ENCODE data around the gene ALPK3. TPM values are rescaled to one million over a fixed set of nuclear protein-coding genes. Genes with fewer than 3 reads are reported as not detected.

Gene ALPK3
- total and polyA plus RNA-seq, 4 experiments from 2014 or later, result 0.01 to 0.58 (median 0.26) TPM; not detected in 1

DNA sequence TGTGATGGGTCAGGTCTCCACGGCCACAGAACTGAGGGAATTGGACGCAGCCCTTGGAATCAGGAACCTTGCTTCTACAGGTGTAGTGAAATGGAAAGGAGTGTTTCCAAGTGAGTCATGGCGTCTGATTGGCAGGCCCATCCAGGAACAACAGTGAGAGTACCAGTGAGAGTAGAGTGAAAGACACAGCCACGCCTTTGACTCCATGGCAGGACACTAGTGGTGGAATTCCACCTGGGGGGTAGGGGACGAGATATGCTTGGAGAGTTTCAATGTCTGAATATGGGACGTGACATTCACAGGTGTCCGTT is 64.3 kb downstream of the ALPK3 start:
- POLR2A ChIA-PET (ENCODE audit: partially characterized antibody), result no interaction called here

DNA sequence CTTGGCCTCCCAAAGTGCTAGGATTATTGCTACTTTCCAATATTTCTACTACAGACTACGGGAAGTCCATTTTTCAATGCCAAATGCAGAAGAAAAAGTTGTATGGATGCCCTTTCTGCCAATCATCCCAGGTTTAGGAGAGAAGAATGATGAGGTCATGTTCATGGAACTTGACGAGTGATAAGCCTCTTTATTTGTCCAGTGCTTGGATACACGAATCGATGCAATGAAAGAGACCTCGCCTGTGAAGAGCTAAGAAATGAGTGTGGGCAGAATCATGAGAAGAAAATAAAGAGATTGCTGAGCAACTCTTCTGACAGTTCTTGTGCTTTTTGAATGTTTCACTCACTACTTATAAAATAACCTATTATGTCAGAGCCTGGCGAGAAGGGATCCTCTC is 66.3 kb downstream of the ALPK3 start:
- Histone ChIP-seq H3K9me3 (ENCODE audit: control insufficient read depth in 1 of 2, low read length in 2 of 2) (no peaks in the 10 kb centered on the region), H3K36me3 (ENCODE audit: insufficient read depth, low read length) (no peaks in the 10 kb centered on the region), H3K4me3 (ENCODE audit: low read length in 2 of 2) (no peak overlapping the region), H3K4me1 (ENCODE audit: insufficient read depth, low read length) (no peaks in the 10 kb centered on the region), H3K27ac (ENCODE audit: low read depth, low read length) (no peak overlapping the region), H3K27me3 (ENCODE audit: insufficient read depth, low read length) (no peaks in the 10 kb centered on the region)
- Mint-ChIP-seq H3K9me3 (no peaks in the 10 kb centered on the region), H3K4me3 (no peak overlapping the region), H3K36me3 (no peaks in the 10 kb centered on the region), H3K4me1 (no peaks in the 10 kb centered on the region), H3K27ac (no peak overlapping the region), H3K27me3 (no peaks in the 10 kb centered on the region)
- intact Hi-C loops (cut with micrococcal nuclease), result no loop called here
- CTCF ChIA-PET (ENCODE audit: partially characterized antibody), result interaction anchor here (1.4 kb wide), 1 partner anchor 296 kb away, joined by 6 read pairs; no protein-coding TSS in a partner anchor
- POLR2A ChIA-PET (ENCODE audit: partially characterized antibody), result no interaction called here
- no peak for DNase-seq

More for the DNA sequence above, 64.3 kb downstream of the ALPK3 start:
- intact Hi-C loops (cut with micrococcal nuclease), result no loop called here
- Mint-ChIP-seq H3K4me3 (no peak overlapping the region), H3K27me3 (no peaks in the 10 kb centered on the region), H3K27ac (no peak overlapping the region), H3K4me1 (no peaks in the 10 kb centered on the region), H3K9me3 (no peaks in the 10 kb centered on the region), H3K36me3 (no peaks in the 10 kb centered on the region)
- H3K9me3 ChIP-seq (ENCODE audit: control insufficient read depth in 1 of 2, low read length in 2 of 2), result no peaks in the 10 kb centered on the region
- H3K4me3 ChIP-seq (ENCODE audit: low read length in 2 of 2), result no peak overlapping the region
- no peaks in the 10 kb centered on the region for H3K4me1 ChIP-seq (ENCODE audit: insufficient read depth, low read length)
- H3K36me3 ChIP-seq (ENCODE audit: insufficient read depth, low read length), result no peaks in the 10 kb centered on the region
- CTCF ChIA-PET (ENCODE audit: partially characterized antibody), result interaction anchor here (1.2 to 1.6 kb wide), 2 partner anchors 9 to 10 kb away, joined by 4 to 6 read pairs; no protein-coding TSS in a partner anchor
- H3K27ac ChIP-seq (ENCODE audit: low read depth, low read length), result no peak overlapping the region
- H3K27me3 ChIP-seq (ENCODE audit: insufficient read depth, low read length), result no peaks in the 10 kb centered on the region
- DNase-seq, result no peak

DNA sequence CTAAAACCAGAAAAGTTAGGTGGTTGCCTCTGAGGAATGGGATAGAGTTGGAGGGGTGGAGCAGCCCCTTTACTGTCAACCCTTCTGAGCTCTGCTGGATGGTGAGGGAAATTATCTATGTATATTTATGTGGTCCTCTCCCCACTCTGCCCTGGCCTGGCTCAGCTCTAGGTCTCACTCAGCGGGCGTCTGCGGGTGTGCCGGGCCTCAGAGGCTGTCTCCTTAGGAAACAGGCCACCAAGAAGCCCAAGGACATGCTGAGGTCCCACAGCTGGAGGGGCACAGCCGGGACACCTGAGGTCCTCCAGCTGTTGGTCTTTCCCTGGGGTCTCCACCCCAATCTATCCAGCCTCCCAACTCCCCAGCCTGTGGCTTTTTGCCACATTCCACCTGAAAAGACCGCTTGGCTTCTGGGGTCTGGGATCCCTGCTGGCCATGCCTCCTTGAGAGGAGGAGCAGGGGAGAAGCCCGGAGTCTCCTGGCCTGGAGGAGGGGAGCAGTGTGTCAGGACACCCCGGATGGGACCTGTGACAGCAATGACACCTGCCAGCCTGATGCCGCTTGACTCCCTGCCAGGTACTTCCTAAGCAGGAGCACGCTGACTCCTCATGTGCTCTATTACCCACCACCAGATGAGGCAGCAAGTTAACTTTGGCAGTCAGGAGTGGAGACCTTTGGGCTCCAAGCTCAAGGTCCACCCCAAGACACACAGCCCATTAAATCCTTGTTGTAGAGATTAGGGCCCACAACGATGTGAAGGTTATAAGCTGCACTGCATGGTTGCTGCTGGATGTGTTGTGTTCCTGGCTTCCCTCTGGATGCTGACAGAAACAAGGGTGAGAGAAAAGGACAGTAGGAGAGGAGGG is 67.0 kb downstream of the ALPK3 start, which contains the start of gene SLC28A1:
SLC28A1 (plus strand) TSS at position 747 of the 866 bp plus-strand sequence. CDS start 3,099 bp downstream, outside the sequence.
- no peaks in the 10 kb centered on the region for H3K27me3 ChIP-seq (ENCODE audit: insufficient read depth, low read length)
- no peaks in the 10 kb centered on the region for H3K9me3 ChIP-seq (ENCODE audit: control insufficient read depth in 1 of 2, low read length in 2 of 2)
- Mint-ChIP-seq H3K4me3 (no peak within 1 kb of the TSS), H3K9me3 (no peaks in the 10 kb centered on the region), H3K36me3 (no peaks in the 10 kb centered on the region), H3K27me3 (no peaks in the 10 kb centered on the region), H3K4me1 (no peaks in the 10 kb centered on the region), H3K27ac (no peak within 1 kb of the TSS)
- CTCF ChIA-PET (ENCODE audit: partially characterized antibody), result no interaction called here
- no peak within 1 kb of the TSS for H3K27ac ChIP-seq (ENCODE audit: low read depth, low read length)
- H3K36me3 ChIP-seq (ENCODE audit: insufficient read depth, low read length), result no peaks in the 10 kb centered on the region
- H3K4me3 ChIP-seq (ENCODE audit: low read length in 2 of 2), result no peak within 1 kb of the TSS
- no peaks in the 10 kb centered on the region for H3K4me1 ChIP-seq (ENCODE audit: insufficient read depth, low read length)
- POLR2A ChIA-PET (ENCODE audit: partially characterized antibody), result no interaction called here
- intact Hi-C loops (cut with micrococcal nuclease), result no loop called here
- no peak for DNase-seq

DNA sequence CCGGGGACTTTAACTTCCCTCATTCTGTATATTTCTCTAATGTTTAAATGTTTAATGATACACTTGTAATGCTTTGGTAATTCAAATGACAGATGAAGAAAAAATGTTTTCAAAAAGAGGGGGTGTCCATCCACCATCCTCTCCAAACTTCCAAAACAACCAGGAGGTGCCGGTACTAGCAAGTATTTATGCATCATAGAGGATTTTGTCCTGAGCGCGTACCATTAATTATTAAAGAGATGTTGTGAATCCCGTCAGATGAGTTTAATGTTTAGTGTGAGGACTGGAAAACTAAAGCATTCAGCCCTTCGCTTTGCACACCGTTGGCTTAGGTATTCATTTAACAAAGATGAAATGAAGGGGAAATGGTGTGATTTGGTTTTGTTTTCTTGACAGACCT is 68.6 kb downstream of the ALPK3 start:
- Histone ChIP-seq H3K27me3 (ENCODE audit: insufficient read depth, low read length) (no peaks in the 10 kb centered on the region), H3K9me3 (ENCODE audit: control insufficient read depth in 1 of 2, low read length in 2 of 2) (no peaks in the 10 kb centered on the region), H3K27ac (ENCODE audit: low read depth, low read length) (no peak overlapping the region), H3K4me3 (ENCODE audit: low read length in 2 of 2) (no peak overlapping the region), H3K4me1 (ENCODE audit: insufficient read depth, low read length) (no peaks in the 10 kb centered on the region), H3K36me3 (ENCODE audit: insufficient read depth, low read length) (no peaks in the 10 kb centered on the region)
- no peaks in the 10 kb centered on the region for H3K4me1 Mint-ChIP-seq
- H3K4me3 Mint-ChIP-seq, result no peak overlapping the region
- DNase-seq, result no peak
- intact Hi-C loops (cut with micrococcal nuclease), result no loop called here
- no peak overlapping the region for H3K27ac Mint-ChIP-seq
- H3K9me3 Mint-ChIP-seq, result no peaks in the 10 kb centered on the region
- no peaks in the 10 kb centered on the region for H3K36me3 Mint-ChIP-seq
- no peaks in the 10 kb centered on the region for H3K27me3 Mint-ChIP-seq
- POLR2A ChIA-PET (ENCODE audit: partially characterized antibody), result no interaction called here
- CTCF ChIA-PET (ENCODE audit: partially characterized antibody), result no interaction called here

DNA sequence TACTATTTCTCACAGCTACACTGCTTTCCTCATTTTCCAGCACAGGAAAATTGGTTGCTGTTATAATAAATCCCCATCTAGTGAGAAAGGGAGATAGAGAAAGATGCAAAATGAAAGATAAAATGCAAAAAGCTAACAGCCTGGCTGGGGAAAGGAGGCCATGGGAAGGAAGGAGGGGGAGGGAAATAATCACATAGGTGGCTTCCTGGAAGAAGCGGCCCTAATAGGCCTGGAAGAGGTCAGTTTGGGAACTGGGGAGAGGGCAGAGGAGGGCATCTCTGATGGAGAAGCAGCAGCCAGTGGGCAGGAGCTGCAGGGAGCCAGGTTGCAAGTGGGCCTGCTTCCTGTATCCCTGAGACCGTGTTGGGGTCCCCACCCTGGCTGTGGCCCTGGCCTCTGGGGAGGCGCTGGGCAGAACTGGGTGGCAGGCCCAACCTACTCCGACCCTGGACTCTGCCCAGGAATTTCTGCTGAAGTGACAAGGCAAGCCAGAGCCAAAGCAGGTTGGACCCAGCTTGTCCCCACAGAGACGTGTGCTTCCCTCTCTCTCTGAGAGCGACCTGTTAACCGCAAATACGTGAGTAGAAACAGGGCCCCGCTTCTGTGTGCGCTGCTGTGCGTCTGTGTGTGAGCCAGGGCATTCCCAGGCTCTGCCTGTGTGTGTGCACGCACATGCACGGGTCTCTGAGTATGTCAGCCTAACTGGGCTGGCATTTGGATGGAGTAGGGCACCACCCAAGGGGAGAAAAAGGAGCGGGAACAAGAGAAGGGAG is 69.2 kb downstream of the ALPK3 start:
- Histone ChIP-seq H3K4me1 (ENCODE audit: insufficient read depth, low read length) (no peaks in the 10 kb centered on the region), H3K27me3 (ENCODE audit: insufficient read depth, low read length) (no peaks in the 10 kb centered on the region), H3K36me3 (ENCODE audit: insufficient read depth, low read length) (no peaks in the 10 kb centered on the region), H3K27ac (ENCODE audit: low read depth, low read length) (no peak overlapping the region), H3K9me3 (ENCODE audit: control insufficient read depth in 1 of 2, low read length in 2 of 2) (no peaks in the 10 kb centered on the region), H3K4me3 (ENCODE audit: low read length in 2 of 2) (no peak overlapping the region)
- ChIA-PET CTCF (ENCODE audit: partially characterized antibody) (no interaction called here), POLR2A (ENCODE audit: partially characterized antibody) (no interaction called here)
- H3K36me3 Mint-ChIP-seq, result no peaks in the 10 kb centered on the region
- H3K27me3 Mint-ChIP-seq, result peaks cover 0 to 3% of the 10 kb centered on the region in 2 donors
- no peak overlapping the region for H3K4me3 Mint-ChIP-seq
- H3K9me3 Mint-ChIP-seq, result no peaks in the 10 kb centered on the region
- no peak for DNase-seq
- no peak overlapping the region for H3K27ac Mint-ChIP-seq
- no peaks in the 10 kb centered on the region for H3K4me1 Mint-ChIP-seq
- intact Hi-C loops (cut with micrococcal nuclease), result no loop called here

DNA sequence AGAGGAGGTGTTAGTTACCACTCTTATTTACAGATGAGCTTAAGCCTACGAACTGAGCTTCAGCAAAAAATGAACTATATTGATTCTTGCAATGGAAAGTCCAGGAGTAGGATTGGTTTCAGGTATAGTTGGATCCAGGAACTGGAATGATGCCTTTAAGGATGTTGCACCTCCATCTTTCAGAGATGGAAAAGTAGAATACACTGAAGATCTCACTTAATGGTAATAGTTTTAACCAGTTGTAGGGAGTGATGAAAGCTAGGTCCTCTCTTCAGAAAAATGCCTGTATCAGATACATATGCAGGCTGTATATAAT is 69.8 kb downstream of the ALPK3 start:
- no peaks in the 10 kb centered on the region for H3K4me1 ChIP-seq (ENCODE audit: insufficient read depth, low read length)
- H3K4me3 Mint-ChIP-seq, result no peak overlapping the region
- no peak overlapping the region for H3K27ac Mint-ChIP-seq
- intact Hi-C loops (cut with micrococcal nuclease), result no loop called here
- H3K4me1 Mint-ChIP-seq, result no peaks in the 10 kb centered on the region
- POLR2A ChIA-PET (ENCODE audit: partially characterized antibody), result no interaction called here
- H3K9me3 Mint-ChIP-seq, result no peaks in the 10 kb centered on the region
- H3K27me3 Mint-ChIP-seq, result peaks cover 0 to 8% of the 10 kb centered on the region in 2 donors
- no peak for DNase-seq
- H3K4me3 ChIP-seq (ENCODE audit: low read length in 2 of 2), result no peak overlapping the region
- no peaks in the 10 kb centered on the region for H3K36me3 ChIP-seq (ENCODE audit: insufficient read depth, low read length)
- CTCF ChIA-PET (ENCODE audit: partially characterized antibody), result no interaction called here
- H3K36me3 Mint-ChIP-seq, result no peaks in the 10 kb centered on the region
- H3K9me3 ChIP-seq (ENCODE audit: control insufficient read depth in 1 of 2, low read length in 2 of 2), result no peaks in the 10 kb centered on the region
- H3K27me3 ChIP-seq (ENCODE audit: insufficient read depth, low read length), result no peaks in the 10 kb centered on the region
- H3K27ac ChIP-seq (ENCODE audit: low read depth, low read length), result no peak overlapping the region

DNA sequence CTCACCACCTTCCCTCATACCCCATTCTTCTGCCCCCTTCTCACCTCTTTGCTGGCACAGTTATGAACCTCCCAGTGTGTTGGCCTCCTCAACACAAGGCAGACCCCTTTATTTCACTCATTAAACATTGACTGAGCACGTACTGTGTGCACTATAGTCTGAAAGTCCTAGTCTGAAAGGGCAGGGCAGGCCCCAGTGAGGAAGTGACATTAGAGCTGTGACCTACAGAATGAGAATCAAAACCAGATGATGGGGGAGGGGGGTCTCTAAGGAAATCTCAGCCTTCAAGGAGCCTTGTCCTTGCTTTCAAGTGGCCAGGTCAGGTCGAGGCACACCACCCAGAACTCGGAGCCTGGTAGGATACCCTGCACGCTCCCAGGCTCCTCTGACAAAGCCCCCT is 70.8 kb downstream of the ALPK3 start:
- H3K4me1 ChIP-seq (ENCODE audit: insufficient read depth, low read length), result no peaks in the 10 kb centered on the region
- no peak for DNase-seq
- H3K4me3 Mint-ChIP-seq, result no peak overlapping the region
- H3K4me3 ChIP-seq (ENCODE audit: low read length in 2 of 2), result no peak overlapping the region
- no peak overlapping the region for H3K27ac ChIP-seq (ENCODE audit: low read depth, low read length)
- intact Hi-C loops (cut with micrococcal nuclease), result no loop called here
- POLR2A ChIA-PET (ENCODE audit: partially characterized antibody), result no interaction called here
- CTCF ChIA-PET (ENCODE audit: partially characterized antibody), result no interaction called here
- no peak overlapping the region for H3K27ac Mint-ChIP-seq
- H3K4me1 Mint-ChIP-seq, result no peaks in the 10 kb centered on the region
- no peaks in the 10 kb centered on the region for H3K36me3 ChIP-seq (ENCODE audit: insufficient read depth, low read length)
- no peaks in the 10 kb centered on the region for H3K9me3 Mint-ChIP-seq
- H3K36me3 Mint-ChIP-seq, result no peaks in the 10 kb centered on the region
- H3K27me3 Mint-ChIP-seq, result peaks cover 0 to 8% of the 10 kb centered on the region in 2 donors
- no peaks in the 10 kb centered on the region for H3K27me3 ChIP-seq (ENCODE audit: insufficient read depth, low read length)
- H3K9me3 ChIP-seq (ENCODE audit: control insufficient read depth in 1 of 2, low read length in 2 of 2), result no peaks in the 10 kb centered on the region
